ENCODE data around the gene ZNF212. TPM values are rescaled to one million over a fixed set of nuclear protein-coding genes. Genes with fewer than 3 reads are reported as not detected.

Gene ZNF212
- total RNA-seq, 4 donors from 2014 or later = 8.0 to 11.1 (median 10.2) TPM

DNA sequence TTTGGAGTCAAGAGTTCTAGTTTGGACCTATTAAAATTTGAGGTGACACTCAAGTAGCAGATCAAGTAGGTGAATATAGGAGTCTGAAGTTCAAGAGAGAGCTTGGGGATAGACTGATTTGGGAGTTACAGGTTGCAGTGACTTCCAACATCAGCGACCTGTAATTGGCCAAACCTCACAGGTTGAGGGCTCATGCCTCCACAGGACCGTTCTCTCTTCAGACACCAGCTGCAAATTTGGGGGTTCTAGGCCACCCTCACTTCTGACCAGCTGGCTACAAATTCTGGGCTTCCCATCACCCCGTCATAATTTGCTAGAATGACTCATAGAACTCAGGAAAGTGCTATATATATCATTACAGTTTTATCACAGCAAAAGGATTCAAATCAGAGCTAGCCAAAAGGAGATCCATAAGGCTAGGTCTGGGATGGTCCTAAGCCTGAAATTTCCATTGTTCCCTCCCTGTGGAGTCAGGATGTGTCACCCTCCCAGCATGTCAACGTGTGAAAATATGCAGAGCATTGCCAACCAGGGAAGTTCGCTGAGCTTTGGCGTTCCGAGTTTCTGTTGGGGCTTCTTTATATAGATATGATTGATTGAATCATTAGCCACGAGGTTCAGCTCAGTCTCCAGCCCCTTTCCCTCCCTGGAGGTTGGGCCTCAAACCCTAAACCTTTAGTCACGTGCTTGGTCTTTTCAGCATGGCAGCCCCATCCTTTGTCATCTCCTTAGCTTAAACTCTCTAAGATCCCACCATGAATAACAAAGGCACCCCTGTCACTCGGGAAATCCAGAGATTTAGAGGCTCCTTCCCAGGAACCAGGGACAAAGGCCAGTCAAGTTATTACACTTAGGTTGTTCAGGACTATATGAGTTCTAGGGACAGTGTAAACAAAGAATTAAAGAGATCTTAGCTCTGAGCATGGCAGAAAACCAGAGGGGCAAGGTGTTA is 20.7 kb upstream of the ZNF212 start:
- TF ChIP-seq, protein P1, sequence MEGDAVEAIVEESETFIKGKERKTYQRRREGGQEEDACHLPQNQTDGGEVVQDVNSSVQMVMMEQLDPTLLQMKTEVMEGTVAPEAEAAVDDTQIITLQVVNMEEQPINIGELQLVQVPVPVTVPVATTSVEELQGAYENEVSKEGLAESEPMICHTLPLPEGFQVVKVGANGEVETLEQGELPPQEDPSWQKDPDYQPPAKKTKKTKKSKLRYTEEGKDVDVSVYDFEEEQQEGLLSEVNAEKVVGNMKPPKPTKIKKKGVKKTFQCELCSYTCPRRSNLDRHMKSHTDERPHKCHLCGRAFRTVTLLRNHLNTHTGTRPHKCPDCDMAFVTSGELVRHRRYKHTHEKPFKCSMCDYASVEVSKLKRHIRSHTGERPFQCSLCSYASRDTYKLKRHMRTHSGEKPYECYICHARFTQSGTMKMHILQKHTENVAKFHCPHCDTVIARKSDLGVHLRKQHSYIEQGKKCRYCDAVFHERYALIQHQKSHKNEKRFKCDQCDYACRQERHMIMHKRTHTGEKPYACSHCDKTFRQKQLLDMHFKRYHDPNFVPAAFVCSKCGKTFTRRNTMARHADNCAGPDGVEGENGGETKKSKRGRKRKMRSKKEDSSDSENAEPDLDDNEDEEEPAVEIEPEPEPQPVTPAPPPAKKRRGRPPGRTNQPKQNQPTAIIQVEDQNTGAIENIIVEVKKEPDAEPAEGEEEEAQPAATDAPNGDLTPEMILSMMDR (IDR thresholded peaks at IDR 0.05) = no peak
- no peak for TF ChIP-seq POLR2A (IDR thresholded peaks at IDR 0.05)
- DNase-seq = no peak
- Histone ChIP-seq H3K27ac (no peak overlapping the region), H3K9me3 (no peaks in the 10 kb centered on the region), H3K4me3 (no peak overlapping the region), H3K36me3 (peaks cover 11 to 100% (median 60%) of the 10 kb centered on the region in 3 donors), H3K4me1 (no peaks in the 10 kb centered on the region), H3K27me3 (no peaks in the 10 kb centered on the region)
- WGBS, 2 donors = 79 to 87% methylated on average over 8 to 10 of the region's 10 CpGs
- intact Hi-C loops (cut with DNase I) = no loop called here

DNA sequence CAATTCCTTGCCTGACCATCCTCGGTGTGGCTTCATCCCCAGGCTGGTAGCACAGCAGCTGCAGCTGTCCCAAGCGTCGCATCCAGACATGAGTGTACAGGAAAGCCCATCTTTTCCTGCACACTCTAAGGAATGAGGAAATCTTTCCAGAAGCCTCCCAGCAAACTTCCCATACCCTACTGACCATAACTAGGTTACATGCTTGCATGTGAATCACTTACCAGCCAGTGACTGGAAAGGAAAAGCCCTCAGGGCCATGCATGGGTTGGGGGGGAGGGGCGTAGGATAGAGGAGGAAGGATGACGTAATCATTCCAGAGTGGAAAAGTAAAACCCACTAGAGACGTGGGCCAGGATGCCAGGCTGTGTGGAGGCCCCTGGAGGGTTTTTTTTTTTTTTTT is 18.9 kb upstream of the ZNF212 start:
- intact Hi-C loops (cut with DNase I) = no loop called here
- Histone ChIP-seq H3K27me3 (no peaks in the 10 kb centered on the region), H3K4me1 (no peaks in the 10 kb centered on the region), H3K9me3 (no peaks in the 10 kb centered on the region), H3K4me3 (no peak overlapping the region), H3K36me3 (peaks cover 15 to 100% (median 57%) of the 10 kb centered on the region in 3 donors), H3K27ac (no peak overlapping the region)
- no peak for DNase-seq
- 54 to 71% methylated on average over 6 of the region's 6 CpGs for WGBS, 2 donors
- TF ChIP-seq, protein P1 (IDR thresholded peaks at IDR 0.05) = no peak
- no peak for TF ChIP-seq POLR2A (IDR thresholded peaks at IDR 0.05)

DNA sequence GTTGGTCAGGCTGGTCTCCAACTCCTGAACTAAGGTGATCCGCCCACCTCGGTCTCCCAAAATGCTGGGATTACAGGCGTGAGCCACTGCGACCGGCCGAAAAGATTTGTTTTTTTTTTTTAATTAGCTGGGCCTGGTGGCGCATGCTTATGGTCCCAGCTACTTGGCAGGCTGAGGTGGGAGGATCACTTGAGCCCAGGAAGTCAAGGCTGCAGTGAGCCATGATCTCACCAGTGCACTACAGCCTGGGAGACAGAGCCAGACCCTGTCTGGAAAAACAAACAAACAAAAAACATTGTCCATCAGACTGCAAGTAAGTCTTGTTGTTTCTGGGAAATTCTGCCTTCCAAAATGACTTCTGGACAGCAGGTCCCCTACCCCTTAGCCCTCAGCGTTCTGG is 16.3 kb upstream of the ZNF212 start:
- no peaks in the 10 kb centered on the region for H3K9me3 ChIP-seq
- no peaks in the 10 kb centered on the region for H3K27me3 ChIP-seq
- intact Hi-C loops (cut with DNase I) = no loop called here
- H3K4me3 ChIP-seq = no peak overlapping the region
- WGBS, 2 donors = 84 to 93% methylated on average over 4 to 7 of the region's 8 CpGs
- DNase-seq = no peak
- peaks cover 7 to 83% (median 37%) of the 10 kb centered on the region in 3 donors for H3K36me3 ChIP-seq
- no peaks in the 10 kb centered on the region for H3K4me1 ChIP-seq
- H3K27ac ChIP-seq = no peak overlapping the region
- TF ChIP-seq POLR2A (IDR thresholded peaks at IDR 0.05) = no peak
- TF ChIP-seq, protein P1 (IDR thresholded peaks at IDR 0.05) = no peak

DNA sequence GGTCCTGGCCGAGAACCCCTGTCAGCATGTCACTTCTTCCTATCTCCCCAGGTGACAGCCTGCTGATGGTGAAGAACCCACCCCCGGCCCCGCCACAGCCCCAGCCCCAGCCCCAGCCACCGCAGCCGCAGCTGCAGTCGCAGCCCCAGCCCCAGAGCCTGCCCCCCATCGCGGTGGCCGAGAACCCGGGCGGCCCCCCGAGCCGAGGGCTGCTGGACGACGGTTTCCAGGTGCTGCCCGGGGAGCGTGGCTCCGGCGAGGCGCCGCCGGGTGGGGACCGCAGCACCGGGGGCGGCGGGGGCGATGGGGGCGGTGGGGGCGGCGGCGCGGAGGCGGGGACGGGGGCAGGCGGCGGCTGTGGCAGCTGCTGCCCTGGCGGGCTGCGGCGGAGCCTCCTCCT is 15.7 kb upstream of the ZNF212 start:
- WGBS, 2 donors = no CpG with 5 or more reads among the region's 39 CpGs
- H3K4me3 ChIP-seq = no peak overlapping the region
- H3K36me3 ChIP-seq = peaks cover 7 to 78% (median 33%) of the 10 kb centered on the region in 3 donors
- no peaks in the 10 kb centered on the region for H3K4me1 ChIP-seq
- H3K27me3 ChIP-seq = no peaks in the 10 kb centered on the region
- no peaks in the 10 kb centered on the region for H3K9me3 ChIP-seq
- intact Hi-C loops (cut with DNase I) = no loop called here
- H3K27ac ChIP-seq = no peak overlapping the region
- TF ChIP-seq, protein P1 (IDR thresholded peaks at IDR 0.05) = no peak
- TF ChIP-seq POLR2A (IDR thresholded peaks at IDR 0.05) = no peak
- DNase-seq = no peak

DNA sequence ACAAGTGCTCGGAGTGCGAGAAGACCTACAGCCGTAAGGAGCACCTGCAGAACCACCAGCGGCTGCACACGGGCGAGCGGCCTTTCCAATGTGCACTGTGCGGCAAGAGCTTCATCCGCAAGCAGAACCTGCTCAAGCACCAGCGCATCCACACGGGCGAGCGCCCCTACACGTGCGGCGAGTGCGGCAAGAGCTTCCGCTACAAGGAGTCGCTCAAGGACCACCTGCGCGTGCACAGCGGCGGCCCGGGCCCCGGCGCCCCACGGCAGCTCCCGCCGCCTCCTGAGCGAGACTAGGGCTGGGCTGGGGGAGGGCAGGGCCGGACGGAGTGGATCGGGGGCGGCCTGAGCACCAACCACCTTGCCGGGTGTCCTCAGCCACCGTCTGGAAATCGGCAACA is 15.1 kb upstream of the ZNF212 start:
- H3K9me3 ChIP-seq = no peaks in the 10 kb centered on the region
- no peak for TF ChIP-seq POLR2A (IDR thresholded peaks at IDR 0.05)
- TF ChIP-seq, protein P1 (IDR thresholded peaks at IDR 0.05) = no peak
- intact Hi-C loops (cut with DNase I) = no loop called here
- no peak for DNase-seq
- no peak overlapping the region for H3K27ac ChIP-seq
- H3K27me3 ChIP-seq = no peaks in the 10 kb centered on the region
- peaks cover 7 to 72% (median 27%) of the 10 kb centered on the region in 3 donors for H3K36me3 ChIP-seq
- no peaks in the 10 kb centered on the region for H3K4me1 ChIP-seq
- no peak overlapping the region for H3K4me3 ChIP-seq
- WGBS, 2 donors = 95% methylated on average over 10 of the region's 37 CpGs; no CpG with 5 or more reads in 1 of the 2 donors

All from esophagus squamous epithelium (tissue), 5 donors.